GM12878 (cell line): ENCODE results near the gene IFRD2. TPM values are rescaled to one million over a fixed set of nuclear protein-coding genes. Genes with fewer than 3 reads are reported as not detected.

Source experiments
- ATAC-seq: fragments of 200-7000 bp; cut with Tn5 transposase; 3 replicates; pipeline ENCODE4 v1.9.1; 2020; ENCODE audit warnings: mild to moderate bottlenecking, moderate library complexity
- BruUV-seq: library from RNA; stranded (reverse); fragments of 400-500 nt; replicated peaks from 2 replicates; lab custom pipeline; 2021; lab: Mats Ljungman, UMichigan
- CTCF ChIA-PET: fragments of 300-600 bp; sonication (Branson Sonifier 250); formaldehyde crosslinking; extraction: SDS; loops from one replicate; lab custom pipeline; 2021; ENCODE audit warnings: inconsistent platforms; lab: Yijun Ruan, JAX
- POLR2A ChIA-PET: fragments of 350-600 bp; formaldehyde crosslinking; extraction: SDS; loops from one replicate; lab custom pipeline; 2021; ENCODE audit warnings: inconsistent platforms; lab: Charles Lee
- RAD21 ChIA-PET: fragments of 300-600 bp; sonication (Branson Sonifier 250); formaldehyde crosslinking; loops from one replicate; lab custom pipeline; 2023; ENCODE audit warnings: antibody characterized with exemption; ENCODE audit not compliant: unreplicated experiment; lab: Charles Lee
- SMC1A ChIA-PET: fragments of 300-600 bp; sonication (Branson Sonifier 250); formaldehyde crosslinking; loops from one replicate; lab custom pipeline; 2023; ENCODE audit not compliant: unreplicated experiment, uncharacterized antibody; lab: Charles Lee
- DNase-seq: peaks from one replicate; pipeline ENCODE4 v3.0.0-alpha.2; 2011; ENCODE audit warnings: low read depth, low spot score
- FAIRE-seq: peaks from 3 replicates; lab custom pipeline; 2011; peaks lifted over from hg19 to GRCh38; lab: Jason Lieb, UNC
- H2AFZ ChIP-seq: 2 replicates; pipeline ENCODE4 v1.6.0; 2011; ENCODE audit warnings: low read depth, low read length, control low read depth; ENCODE audit not compliant: control insufficient read depth
- H3K27ac ChIP-seq: 2 replicates; pipeline ENCODE4 v1.5.1; 2011; ENCODE audit warnings: control low read depth; ENCODE audit not compliant: control insufficient read depth, insufficient read depth
- H3K27me3 ChIP-seq, 2 experiments: replicated peaks in 1 of 2; 2 replicates each; pipeline versions ENCODE4 v1.6.0 to v1.6.1; 2011; ENCODE audit warnings: low read length in 1 of 2; ENCODE audit not compliant: control insufficient read depth in 2 of 2, insufficient read depth in 2 of 2
- H3K36me3 ChIP-seq, 2 experiments: 2 replicates each; pipeline ENCODE4 v1.5.1; 2011; ENCODE audit warnings: low read length in 1 of 2; ENCODE audit not compliant: control insufficient read depth in 2 of 2, insufficient read depth in 2 of 2
- H3K4me1 ChIP-seq: 2 replicates; pipeline ENCODE4 v1.6.1; 2011; ENCODE audit warnings: mild to moderate bottlenecking, low read length, moderate library complexity, mixed read lengths; ENCODE audit not compliant: control insufficient read depth, insufficient read depth
- H3K4me2 ChIP-seq: 2 replicates; pipeline ENCODE4 v1.6.0; 2011; ENCODE audit warnings: control low read depth; ENCODE audit not compliant: control insufficient read depth, insufficient read depth
- H3K4me3 ChIP-seq: fragments of 200-600 bp; sonication (generic); 2 replicates; pipeline ENCODE4 v1.5.1; 2016
- H3K79me2 ChIP-seq: 2 replicates; pipeline ENCODE4 v1.6.0; 2011; ENCODE audit warnings: low read length; ENCODE audit not compliant: control insufficient read depth, insufficient read depth
- H3K9ac ChIP-seq: 2 replicates; pipeline ENCODE4 v1.8.0; 2011; ENCODE audit warnings: low read length, control low read depth, mixed read lengths; ENCODE audit not compliant: control insufficient read depth, insufficient read depth
- H3K9me3 ChIP-seq: replicated peaks from 3 replicates; pipeline ENCODE4 v1.5.1; 2011; ENCODE audit warnings: mild to moderate bottlenecking, low read length; ENCODE audit not compliant: control insufficient read depth, insufficient read depth
- H4K20me1 ChIP-seq: 2 replicates; pipeline ENCODE4 v1.6.0; 2011; ENCODE audit not compliant: control insufficient read depth, insufficient read depth
- PBX3 ChIP-seq: IDR thresholded peaks from 2 replicates; pipeline ENCODE4 v1.6.1; 2011; ENCODE audit warnings: mild to moderate bottlenecking, low read depth, low read length, moderate library complexity; ENCODE audit not compliant: insufficient replicate concordance
- ZBED1 ChIP-seq: IDR thresholded peaks from 2 replicates; pipeline ENCODE4 v1.6.1; 2016; ENCODE audit warnings: borderline replicate concordance
- WGBS: methylation state at CpG from one replicate; pipeline ENCODE4 v1.1.6; 2016; ENCODE audit warnings: low lambda C conversion rate; ENCODE audit not compliant: insufficient replicate concordance, insufficient coverage; ENCODE audit errors: missing lambda C conversion rate; 5-methylcytosine and 5-hydroxymethylcytosine counted together
- in situ Hi-C: fragments of 300-500 bp; cut with MboI; formaldehyde crosslinking; loops from 9 replicates; pipeline ENCODE4 v1.14.3; 2018; ENCODE audit warnings: mixed read lengths
- intact Hi-C: fragments of 100-400 bp; cut with micrococcal nuclease; formaldehyde crosslinking; loops from one replicate; pipeline ENCODE4 v1.14.2; 2022; ENCODE audit not compliant: unreplicated experiment
- polyA plus RNA-seq, 11 experiments: library from polyadenylated mRNA; depleted of rRNA in 4 of 11; unstranded in 6 of 11; stranded (reverse) in 5 of 11; fragments of >200 nt; fragmentation: Nextera tagmentation in 4 of 11; fragmentation: Illumina TruSeq in 1 of 11; extraction: Ambion mirVana in 4 of 11; extraction: Trizol in 1 of 11; gene quantifications; 1 replicate in 1 of 11; 2 replicates in 10 of 11; pipeline versions ENCODE4 v1.2.1 to v1.2.3, GENCODE V29; 2011 to 2016; ENCODE audit warnings: inconsistent platforms in 2 of 11, missing spikeins in 2 of 11, low read depth in 1 of 11
- total RNA-seq, 4 experiments: library from RNA; depleted of rRNA in 3 of 4; stranded (reverse); fragments of >200 nt in 3 of 4; fragmentation: Illumina TruSeq in 1 of 4; extraction: Trizol in 1 of 4; gene quantifications; 2 replicates each; pipeline versions ENCODE4 v1.2.1 to v1.2.3, GENCODE V29; 2013 to 2021

Gene IFRD2
- total and polyA plus RNA-seq, 10 of the 15 experiments (the other 5 are each of a cell fraction or from before 2014, with no cell fraction given) = 19.1 to 153 (median 80.3) TPM

DNA sequence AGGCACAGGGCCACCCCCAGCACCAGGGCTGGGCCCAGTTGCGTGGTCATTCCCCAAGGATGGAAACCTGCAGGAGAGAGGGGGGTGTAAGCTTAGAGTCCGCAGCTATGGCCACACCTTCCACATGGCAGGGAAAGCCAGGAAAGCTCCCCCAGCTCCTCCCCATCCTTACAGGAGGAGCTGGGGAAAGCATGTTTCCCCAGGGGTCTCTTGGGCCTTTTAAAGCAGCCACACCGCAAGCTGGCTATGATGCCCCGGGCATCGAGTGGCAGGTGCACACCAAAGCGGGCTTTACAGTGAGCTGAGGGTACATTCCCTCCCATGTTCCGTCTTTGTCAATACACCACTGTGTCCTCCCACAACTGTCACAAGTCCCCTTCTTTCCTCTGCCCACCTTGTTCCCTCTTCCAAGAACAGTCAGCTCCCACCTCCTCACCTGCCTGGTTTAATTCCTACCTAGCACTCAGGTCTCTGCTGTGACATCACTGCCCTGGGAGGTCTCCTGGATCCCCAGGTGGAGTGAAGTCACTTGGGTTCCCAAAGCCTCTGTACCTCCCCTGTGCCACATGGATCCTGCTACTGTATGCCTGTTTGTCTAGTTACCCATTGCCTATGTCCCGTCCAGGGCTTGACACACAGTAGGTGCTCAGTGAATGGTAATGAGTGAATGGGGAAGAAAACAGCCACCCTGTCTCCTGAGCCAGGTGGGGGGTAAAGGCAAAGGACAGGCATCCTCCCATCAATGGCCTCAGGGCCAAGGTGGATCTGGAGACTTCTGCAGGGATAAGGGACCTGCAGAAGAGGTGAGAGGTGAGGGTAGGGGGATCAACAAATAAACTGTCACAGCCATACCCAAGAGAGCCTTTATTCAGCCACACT lies 3.6 kb upstream of the IFRD2 start:
- WGBS = 72% methylated on average over 8 of the region's 8 CpGs
- peaks cover 15% of the 10 kb centered on the region for H3K79me2 ChIP-seq
- H2AFZ ChIP-seq = no peak overlapping the region
- no peaks in the 10 kb centered on the region for H3K9me3 ChIP-seq
- peaks cover 4% of the 10 kb centered on the region for H3K4me1 ChIP-seq
- in situ Hi-C loops = no loop called here
- no peak overlapping the region for H3K9ac ChIP-seq
- no peaks in the 10 kb centered on the region for H3K36me3 ChIP-seq
- ATAC-seq = no peak
- H4K20me1 ChIP-seq = no peaks in the 10 kb centered on the region
- RAD21 ChIA-PET = no interaction called here
- no peak overlapping the region for H3K4me3 ChIP-seq
- no peak for DNase-seq
- POLR2A ChIA-PET = interaction anchor here (1.1 kb wide), 1 partner anchor 42 kb away, joined by 3 read pairs; no protein-coding TSS in a partner anchor
- CTCF ChIA-PET = interaction anchor here (0.6 kb wide), 1 partner anchor 69 kb away, joined by 3 read pairs; no protein-coding TSS in a partner anchor
- no peak overlapping the region for H3K27ac ChIP-seq
- H3K27me3 ChIP-seq = no peaks in the 10 kb centered on the region
- TF ChIP-seq PBX3 (no peak), ZBED1 (no peak)
- intact Hi-C loops = loop anchor here (5.0 kb wide), 1 partner anchor 42 kb away; no protein-coding TSS in a partner anchor
- no TSS peak for BruUV-seq
- SMC1A ChIA-PET = no interaction called here
- no peak overlapping the region for H3K4me2 ChIP-seq
- no peak for FAIRE-seq
